ENCODE results near the gene CD22. TPM values are rescaled to one million over a fixed set of nuclear protein-coding genes. Genes with fewer than 3 reads are reported as not detected.

The CD22 gene
- total RNA-seq, 1 experiment from 2014 or later: 0.28 TPM

DNA sequence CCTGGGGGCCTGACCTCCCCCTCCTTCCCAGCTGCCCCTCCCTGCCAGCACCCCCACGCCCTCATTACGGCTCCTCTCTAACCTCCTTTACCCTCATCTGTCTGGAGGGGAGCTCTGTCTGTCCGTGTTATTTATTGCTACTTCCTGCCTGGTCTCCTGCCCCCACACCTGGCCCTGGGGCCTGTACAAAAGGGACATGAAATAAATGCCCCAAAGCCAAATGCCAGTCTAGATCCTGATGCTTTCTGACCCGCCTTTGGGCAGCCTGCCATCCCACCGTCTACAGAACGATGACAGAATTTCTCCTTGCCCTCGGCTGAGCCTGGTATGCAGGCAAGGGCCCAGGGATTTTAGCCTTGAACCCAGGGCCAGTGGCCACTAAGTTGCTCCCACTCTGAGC, 15.4 kb upstream of the CD22 start:
- DNase-seq (ENCODE audit: low spot score): no peak

DNA sequence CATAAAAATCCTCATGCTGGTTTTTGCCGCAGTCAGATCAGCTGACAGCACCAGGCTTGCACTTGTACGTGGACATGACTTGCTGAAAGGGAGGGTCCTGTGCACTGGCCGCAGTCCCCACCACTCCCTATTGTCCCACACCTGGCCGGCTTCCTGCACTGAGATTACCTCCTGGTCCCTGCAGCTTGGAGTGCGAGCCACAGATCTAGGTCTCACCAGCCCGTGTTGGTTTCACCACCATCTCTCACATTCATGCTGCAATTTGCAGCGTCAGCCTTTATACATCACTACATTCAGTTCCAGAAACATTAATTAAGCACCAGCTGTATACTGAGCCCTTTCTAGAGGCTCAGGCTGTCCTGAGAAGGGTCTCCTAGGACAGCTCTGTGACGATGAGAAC, 15.0 kb upstream of the CD22 start:
- no peak for DNase-seq (ENCODE audit: low spot score)

DNA sequence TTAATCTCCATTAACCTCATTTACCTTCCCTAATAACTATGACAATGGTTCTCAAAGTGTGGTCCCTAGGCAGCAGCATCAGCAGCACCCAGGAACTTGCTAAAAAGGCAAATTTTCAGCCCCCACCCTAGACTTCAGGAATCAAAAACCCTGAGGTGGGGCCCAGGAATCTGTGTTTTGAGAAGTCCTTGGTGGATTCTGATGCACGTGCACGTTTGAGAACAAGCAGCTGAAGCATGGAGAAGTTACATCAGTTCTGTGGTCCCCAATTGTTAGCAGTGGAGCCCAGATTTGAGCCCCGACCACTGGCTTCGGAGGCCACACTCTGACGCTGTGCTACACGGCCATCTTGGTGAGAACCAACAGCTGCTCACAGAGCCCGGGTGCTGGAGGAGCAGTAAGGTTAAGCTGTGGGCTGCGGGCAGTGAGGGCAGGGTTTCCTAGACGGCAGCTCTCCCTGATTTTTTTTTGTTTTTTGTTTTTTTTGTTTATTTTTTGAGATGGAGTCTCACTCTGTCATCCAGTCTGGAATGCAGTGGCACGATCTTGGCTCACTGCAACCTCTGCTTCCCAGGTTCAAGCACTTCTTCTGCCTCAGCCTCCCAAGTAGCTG, 14.0 kb upstream of the CD22 start:
- DNase-seq (ENCODE audit: low spot score): no peak

DNA sequence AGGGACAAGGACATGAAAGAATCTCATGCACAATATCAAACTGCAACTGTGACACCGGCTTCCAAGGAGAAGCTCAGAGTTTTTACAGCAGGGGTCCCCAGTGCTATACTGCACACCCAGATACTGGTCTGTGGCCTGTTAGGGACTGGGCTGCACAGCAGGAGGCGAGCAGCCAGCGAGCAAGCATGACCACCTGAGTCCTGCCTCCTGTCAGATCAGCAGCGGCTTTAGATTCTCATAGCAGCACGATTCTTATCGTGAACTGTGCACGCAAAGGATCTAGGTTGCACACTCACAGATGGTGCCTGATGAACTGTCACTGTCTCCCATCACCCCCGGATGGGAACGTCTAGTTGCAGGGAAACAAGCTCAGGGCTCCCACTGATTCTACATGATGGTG, 13.1 kb upstream of the CD22 start:
- no peak for DNase-seq (ENCODE audit: low spot score)

DNA sequence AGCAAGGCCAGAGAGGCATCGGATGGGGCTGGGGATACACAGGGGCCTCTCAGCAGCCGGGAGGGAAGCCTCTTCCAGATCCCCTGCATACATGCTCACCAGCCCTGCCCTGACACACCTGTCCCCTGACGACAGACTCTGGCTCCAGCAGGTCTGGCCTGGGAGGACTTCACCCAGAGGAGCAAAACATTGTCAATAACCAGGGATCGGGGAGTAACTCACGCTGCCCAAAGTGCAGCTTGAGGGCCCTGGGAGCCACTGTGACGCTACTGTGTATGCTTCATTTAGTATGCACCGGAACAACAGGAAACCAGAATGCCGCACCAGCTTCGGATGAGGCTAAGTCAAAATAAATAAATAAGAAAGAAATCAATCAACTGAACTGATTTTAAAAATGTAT, 12.4 kb upstream of the CD22 start:
- no peak for DNase-seq (ENCODE audit: low spot score)

DNA sequence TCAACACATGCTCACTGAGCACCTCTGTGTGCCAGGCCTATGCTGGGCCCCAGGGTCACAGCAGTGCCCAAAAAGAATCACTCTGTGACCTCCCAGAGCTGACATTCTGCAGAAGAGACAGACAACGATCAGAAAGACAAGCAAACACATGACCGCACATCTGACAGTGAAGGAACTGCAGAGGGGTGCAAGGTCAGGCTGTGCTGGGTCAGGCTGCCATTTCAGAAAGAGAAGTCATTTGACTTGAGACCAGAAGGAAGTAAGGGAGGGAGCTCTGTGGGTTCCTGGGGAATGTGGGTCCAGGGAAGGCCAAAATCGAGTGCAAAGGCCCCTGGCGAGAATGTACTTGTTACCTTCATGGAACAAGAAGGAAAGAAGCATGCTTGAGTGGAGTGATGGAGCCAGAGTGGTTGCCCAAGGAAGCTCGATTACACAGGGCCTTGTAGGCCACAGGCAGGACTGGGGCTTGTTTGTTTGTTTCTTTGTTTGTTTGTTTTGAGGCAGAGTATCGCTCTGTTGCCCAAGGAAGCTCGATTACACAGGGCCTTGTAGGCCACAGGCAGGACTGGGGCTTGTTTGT, 11.4 kb upstream of the CD22 start:
- DNase-seq (ENCODE audit: low spot score): no peak

DNA sequence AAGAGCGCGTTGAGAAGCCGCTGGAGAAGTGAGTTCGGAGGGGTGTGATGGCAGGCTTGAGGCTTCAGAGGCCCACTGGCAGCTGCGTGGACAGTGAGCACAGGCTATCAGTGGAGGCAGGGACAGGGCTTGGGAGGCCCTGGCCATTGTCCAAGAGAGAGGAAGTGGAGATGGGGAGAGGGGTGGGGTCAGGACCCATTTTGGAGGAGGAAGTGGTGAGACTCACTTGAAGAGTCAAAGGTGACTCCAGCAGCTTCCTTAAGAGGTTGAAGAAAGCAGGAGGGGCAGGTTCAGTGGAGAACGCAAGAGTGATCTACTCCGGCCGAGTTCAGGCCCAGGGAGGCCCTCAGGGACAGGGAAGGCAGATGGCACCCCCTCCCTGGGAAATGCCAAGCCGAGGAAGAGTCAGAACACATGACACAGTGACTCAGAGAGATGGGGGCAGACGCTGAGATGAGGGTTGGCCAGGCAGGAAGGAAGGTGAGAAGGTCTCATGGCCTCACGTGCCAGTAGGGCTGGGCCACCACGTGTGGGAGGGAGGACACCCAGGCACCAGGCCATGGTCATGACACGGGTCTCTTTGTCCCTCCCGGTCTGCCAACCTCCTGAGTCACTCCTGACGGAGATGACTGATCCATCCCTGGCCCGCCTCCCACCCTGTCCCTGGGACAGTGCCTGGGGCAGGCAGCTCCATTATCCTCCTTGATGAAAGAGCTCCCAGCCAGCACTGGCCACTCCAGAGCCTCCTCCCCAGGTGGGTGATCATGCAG, 10.1 kb upstream of the CD22 start:
- DNase-seq (ENCODE audit: low spot score): peak; percentile 74

DNA sequence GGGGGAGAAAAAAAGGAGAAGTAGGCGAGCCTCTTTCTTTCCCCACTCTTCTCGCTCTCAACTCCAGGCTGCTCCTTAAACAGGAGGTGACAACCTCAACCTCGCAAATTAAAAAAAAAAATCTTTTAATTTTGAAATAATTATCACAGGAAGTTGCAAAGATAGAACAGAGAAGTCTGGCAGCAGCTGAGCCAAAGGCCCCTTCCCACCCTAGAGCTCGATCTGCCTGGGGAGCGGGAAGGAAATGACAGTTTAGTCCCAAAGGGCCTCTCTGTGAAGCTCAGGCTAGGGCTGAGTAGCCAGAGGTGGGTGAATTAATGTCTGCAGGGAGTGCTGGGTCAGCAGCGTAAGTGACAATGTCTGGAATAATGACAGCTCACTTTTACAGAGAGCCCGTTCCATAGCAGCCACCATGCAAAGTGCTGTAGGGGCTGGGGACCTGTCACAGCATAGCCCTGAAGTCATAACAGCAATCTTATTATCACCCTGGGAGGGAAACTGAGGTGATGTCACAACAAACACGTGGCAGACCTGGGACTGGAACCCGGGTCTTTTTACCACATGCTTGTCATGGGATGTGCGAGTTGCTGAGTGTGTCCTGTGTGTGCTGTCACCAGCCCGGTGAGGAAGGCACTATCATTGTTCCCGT, 8.8 kb upstream of the CD22 start:
- DNase-seq (ENCODE audit: low spot score): no peak

DNA sequence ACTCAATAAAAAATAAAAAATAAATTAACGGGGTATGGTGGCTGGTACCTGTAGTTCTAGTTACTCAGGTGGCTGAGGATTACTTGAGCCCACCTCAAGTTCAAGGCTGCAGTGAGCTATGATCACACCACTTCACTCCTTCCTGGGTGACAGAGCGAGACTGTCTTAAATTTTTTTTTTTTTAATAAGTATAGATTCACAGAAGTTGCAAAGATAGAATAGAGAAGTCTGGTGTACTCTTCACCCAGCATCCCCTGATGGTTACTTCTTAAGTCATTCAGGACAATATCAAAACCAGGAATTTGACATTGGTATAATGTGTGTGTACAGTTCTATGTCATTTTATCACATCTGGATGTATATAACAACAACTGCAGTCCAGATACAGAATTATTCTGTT, 7.7 kb upstream of the CD22 start:
- no peak for DNase-seq (ENCODE audit: low spot score)

DNA sequence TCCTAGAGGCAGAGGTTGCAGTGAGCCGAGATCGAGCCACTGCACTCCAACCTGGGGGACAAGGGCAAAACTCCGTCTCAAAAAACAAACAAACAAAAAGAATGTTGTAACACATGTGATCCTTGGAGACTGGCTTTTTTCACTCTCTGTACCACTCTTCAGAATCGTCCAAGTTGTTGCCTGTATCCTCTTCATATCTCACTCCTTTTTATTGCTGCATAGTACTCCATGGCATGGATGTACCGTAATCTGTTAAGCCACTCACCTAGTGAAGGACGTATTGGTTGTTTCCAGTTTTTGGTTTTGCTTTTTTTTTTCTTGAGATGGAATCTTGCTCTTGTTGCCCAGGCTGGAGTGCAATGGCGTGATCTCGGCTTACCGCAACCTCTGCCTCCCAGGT, 7.0 kb upstream of the CD22 start:
- no peak for DNase-seq (ENCODE audit: low spot score)

DNA sequence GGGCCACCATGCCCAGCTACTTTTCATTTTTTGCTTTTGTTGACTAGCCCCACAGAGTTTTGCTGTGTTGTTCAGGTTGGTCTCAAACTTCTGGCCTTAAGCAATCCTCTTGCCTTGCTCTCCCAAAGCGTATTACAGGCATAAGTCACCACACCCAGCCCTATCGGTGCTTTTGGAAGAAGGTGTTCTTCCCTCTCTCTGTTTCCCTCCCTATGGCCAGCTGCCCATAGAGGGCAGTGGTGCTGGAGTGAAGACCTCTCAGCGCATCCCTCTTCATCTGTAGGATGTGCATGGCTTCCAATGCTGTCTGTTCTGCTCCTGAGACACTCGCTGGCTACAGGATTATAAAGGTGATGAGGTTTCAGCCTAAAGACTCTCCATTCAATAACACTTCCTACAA, 1.3 kb upstream of the CD22 start:
- DNase-seq (ENCODE audit: low spot score): peak; percentile 36

DNA sequence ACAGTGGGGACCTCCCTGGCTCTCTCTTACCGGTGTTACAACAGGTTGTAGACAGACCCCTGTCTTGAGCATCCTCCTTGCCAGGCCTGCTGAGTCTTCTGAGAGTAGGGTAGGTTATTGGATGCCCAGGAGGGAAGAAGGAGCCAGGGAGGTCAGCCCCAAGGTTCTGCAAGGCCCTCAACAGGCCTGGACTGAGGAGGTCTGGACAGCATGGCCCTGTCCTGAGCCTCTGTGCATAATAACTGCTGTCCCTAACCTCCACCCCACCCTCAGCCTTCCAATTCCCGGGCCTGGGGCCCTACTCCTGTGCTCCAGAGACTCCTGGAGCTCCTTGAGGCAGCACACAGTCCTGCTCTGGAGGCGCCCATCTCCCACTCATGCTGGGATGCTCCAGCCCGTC, 336 bp downstream of the CD22 start:
- no peak for DNase-seq (ENCODE audit: low spot score)

DNA sequence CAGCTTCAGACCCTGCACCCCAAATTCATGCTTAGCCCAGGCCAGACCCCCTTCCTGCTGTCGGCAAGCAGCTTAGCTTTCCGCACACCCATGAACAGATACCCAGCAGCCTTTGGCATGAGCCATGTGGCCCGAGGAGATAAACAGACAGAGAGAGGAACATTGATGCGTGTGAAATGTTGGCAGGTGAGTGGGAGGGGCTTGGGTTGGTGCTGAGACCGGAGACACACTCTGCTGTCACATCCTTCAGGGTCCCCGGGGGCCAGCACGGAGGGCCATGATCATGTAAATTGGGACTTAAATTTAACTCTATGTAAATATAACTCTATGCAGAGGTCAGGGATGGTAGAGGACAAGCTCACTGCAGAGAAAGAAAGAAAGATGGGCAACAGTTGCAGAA, 1.5 kb downstream of the CD22 start:
- no peak for DNase-seq (ENCODE audit: low spot score)

DNA sequence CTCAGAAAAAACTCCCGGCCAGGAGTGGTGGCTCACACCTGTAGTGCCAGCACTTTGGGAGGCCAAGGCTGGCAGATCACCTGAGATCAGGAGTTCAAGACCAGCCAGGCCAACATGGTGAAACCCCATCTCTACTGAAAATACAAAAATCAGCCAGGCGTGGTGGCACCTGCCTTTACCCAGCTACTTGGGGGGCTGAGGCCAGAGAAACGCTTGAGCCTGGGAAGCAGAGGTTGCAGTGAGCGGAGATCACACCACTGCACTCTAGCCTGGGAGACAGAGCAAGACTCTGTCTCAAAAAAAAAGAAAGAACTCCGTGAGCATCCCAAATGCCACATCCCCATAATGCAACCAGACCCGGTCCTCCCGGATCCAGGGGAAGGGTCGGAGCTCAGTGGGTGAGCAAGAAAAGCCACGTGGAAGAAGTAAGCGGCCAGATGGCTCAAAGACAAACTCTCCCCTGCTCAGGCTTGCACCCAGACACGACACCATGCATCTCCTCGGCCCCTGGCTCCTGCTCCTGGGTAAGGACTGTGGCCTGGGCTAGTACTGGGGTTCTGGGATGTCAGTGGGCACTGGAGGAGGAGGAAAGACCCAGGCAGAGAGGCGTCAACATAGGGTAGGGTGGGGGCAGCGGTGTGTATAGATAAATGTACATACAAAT, 2.7 kb downstream of the CD22 start:
- no peak for DNase-seq (ENCODE audit: low spot score)

DNA sequence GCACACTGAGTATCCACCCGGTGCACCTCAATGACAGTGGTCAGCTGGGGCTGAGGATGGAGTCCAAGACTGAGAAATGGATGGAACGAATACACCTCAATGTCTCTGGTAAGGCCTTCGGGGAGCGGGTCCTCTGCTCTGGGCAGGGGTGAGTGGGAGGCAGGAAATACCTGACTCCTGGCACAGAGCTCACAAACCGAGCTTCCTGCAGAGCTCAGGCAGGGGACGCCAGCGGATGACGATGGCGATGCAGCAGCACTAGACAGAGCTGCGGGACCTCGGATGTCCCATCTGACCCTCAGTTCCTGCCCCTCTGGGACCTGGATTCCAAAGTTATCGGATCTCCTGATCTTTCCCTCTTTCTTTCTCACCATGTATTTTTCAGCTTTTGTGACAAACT, 3.8 kb downstream of the CD22 start:
- DNase-seq (ENCODE audit: low spot score): no peak

DNA sequence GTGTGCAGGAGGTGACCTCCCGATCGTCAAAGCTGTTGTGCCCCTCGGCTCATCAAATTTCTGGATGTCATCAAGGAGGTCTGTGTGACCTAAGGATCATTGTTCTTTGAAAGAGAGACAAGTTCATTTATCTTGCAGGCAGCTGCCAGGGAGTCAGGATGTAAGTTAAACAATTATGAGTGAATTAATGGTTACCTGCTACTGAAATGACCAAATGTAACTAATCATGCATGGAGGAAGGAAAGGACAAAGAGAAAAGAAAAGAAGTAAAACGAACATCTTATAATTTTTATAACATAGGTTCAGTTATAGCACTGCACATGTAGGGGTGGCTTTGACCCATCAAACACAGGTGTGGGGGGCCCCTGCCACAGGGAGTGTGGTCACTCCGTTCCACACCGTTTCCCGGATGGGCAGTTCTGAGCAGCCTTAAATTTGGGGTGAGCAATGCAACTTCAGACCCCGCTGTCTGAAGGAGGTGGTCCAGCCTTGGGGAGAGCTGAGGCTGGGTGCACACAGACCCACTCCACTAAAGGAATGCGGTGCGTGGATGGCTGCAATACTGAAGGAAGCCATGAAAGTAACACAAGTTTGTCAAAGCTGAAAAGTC, 5.3 kb downstream of the CD22 start:
- DNase-seq (ENCODE audit: low spot score): no peak

DNA sequence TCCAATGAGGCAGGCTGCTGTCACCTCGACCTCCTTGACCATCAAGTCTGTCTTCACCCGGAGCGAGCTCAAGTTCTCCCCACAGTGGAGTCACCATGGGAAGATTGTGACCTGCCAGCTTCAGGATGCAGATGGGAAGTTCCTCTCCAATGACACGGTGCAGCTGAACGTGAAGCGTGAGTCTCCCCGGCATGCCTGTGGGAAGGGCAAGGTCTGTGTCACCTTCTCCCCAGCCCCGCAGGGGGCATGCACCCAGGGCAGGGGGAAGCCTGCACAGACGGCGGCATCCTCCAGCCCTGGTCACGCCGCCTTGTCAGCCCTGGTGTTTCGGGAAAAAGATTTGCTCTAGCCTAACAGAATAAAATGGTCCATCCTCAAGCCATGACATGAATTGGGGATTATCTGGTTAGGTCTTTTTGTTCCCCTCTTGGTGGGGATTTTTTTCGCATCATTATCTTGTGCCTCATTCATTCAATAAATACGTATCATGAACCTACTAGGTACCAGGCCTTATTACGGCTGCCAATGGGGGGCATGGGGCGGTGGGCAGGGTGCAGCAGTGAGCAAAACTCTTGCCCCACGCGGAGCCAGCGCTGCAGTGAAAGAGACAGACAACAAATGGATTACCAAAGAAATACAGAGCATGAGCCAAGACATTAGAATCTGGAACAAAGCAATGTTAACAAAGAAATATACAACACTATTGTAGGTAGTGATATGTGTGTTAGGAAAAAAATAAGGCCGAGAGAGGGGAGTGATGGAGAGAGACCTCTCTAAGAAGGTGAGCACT, 7.4 kb downstream of the CD22 start:
- no peak for DNase-seq (ENCODE audit: low spot score)

DNA sequence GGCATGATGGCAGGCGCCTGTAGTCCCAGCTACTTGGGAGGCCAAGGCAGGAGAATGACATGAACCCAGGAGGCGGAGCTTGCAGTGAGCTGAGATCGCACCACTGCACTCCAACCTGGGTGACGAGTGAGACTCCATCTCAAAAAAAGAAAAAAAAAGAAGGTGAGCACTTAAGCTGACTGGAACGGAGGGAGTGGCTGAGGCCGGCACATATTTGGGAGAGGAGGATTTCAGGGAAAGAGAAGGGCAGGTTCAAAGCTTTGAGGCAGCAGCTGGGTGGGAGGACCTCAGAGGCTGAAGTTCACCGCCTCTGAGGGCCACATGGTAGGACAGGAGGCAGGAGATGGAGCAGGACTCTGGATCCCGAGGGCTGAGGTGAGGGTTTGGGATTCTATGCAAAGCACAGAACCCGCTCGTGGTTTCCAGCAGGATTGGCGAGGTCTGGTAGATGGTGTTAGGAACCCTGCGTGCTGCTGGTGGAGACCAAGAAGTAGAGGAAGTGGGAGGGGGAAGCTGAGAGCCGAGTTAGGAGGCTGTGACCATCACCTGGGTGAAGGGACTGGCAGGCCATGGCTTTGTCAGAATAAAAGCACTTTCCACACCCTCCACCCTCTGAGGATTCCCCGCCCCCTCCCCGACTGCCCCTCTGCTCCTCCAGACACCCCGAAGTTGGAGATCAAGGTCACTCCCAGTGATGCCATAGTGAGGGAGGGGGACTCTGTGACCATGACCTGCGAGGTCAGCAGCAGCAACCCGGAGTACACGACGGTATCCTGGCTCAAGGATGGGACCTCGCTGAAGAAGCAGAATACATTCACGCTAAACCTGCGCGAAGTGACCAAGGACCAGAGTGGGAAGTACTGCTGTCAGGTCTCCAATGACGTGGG, 8.4 kb downstream of the CD22 start:
- no peak for DNase-seq (ENCODE audit: low spot score)

DNA sequence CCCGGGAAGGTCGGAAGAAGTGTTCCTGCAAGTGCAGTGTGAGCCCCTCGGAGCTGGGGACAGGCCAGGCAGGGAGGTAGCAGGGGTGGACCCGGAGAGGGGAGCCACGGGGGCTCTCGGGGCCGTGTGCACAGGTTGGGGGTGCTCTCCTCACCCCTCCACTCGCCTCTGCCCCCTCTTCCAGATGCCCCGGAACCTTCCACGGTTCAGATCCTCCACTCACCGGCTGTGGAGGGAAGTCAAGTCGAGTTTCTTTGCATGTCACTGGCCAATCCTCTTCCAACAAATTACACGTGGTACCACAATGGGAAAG, 9.0 kb downstream of the CD22 start:
- DNase-seq (ENCODE audit: low spot score): no peak

DNA sequence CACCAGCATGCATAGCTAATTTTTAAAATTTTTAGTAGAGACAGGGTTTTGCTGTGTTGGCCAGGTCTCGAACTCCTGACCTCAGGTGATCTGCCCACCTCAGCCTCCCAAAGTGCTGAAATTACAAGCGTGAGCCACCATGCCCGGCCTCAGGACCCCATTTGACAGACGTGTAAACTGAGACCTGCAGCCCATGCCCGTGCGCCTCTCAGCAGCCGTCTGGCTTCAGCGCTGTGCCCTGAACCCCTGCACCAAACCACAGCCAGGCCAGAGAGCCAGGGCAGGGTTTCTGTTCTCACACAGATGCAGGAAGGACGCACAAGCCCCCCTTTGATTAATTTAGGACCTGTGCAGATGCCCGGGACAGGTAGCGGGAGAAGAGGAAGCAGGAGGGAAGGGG, 11.4 kb downstream of the CD22 start:
- DNase-seq (ENCODE audit: low spot score): no peak
